Mesenchymal stem cell (in vitro differentiated cells and primary cell): ENCODE data around the gene RBM20.

Source experiments
- DNase-seq: peaks from one replicate; pipeline ENCODE4 v3.0.0-alpha.2; 2013
- H2AFZ ChIP-seq: one replicate; pipeline ENCODE4 v1.6.1; 2013; ENCODE audit warnings: low read depth, mild to moderate bottlenecking, control low read depth, inconsistent platforms, low read length, moderate library complexity
- H2AK5ac ChIP-seq: 2 replicates; pipeline ENCODE4 v1.6.1; 2013; ENCODE audit warnings: low read length, moderate library complexity, mild to moderate bottlenecking, inconsistent platforms; ENCODE audit not compliant: severe bottlenecking
- H2BK120ac ChIP-seq: one replicate; pipeline ENCODE4 v1.6.1; 2013; ENCODE audit warnings: low read depth, mild to moderate bottlenecking, inconsistent platforms, low read length, moderate library complexity
- H2BK12ac ChIP-seq, 2 experiments: one replicate each; pipeline ENCODE4 v1.6.1; 2013; ENCODE audit warnings: inconsistent platforms in 2 of 2, low read length in 2 of 2, mild to moderate bottlenecking in 2 of 2, moderate library complexity in 2 of 2, control low read depth in 1 of 2
- H2BK15ac ChIP-seq: one replicate; pipeline ENCODE4 v1.6.1; 2013; ENCODE audit warnings: mild to moderate bottlenecking, low read depth, inconsistent platforms; ENCODE audit not compliant: poor library complexity, severe bottlenecking
- H2BK5ac ChIP-seq: 2 replicates; pipeline ENCODE4 v1.6.1; 2013; ENCODE audit warnings: low read depth, mild to moderate bottlenecking, low read length, control low read depth, inconsistent platforms; ENCODE audit not compliant: poor library complexity, severe bottlenecking
- H3K14ac ChIP-seq, 2 experiments: one replicate each; pipeline ENCODE4 v1.6.1; 2013; ENCODE audit warnings: inconsistent platforms in 2 of 2, low read length in 2 of 2, control low read depth in 1 of 2, mild to moderate bottlenecking in 1 of 2, moderate library complexity in 1 of 2
- H3K18ac ChIP-seq, 2 experiments: one replicate each; pipeline ENCODE4 v1.6.1; 2013; ENCODE audit warnings: inconsistent platforms in 2 of 2, low read length in 2 of 2, control low read depth in 1 of 2, low read depth in 1 of 2, mild to moderate bottlenecking in 1 of 2
- H3K23ac ChIP-seq, 2 experiments: one replicate each; pipeline ENCODE4 v1.6.1; 2013; ENCODE audit warnings: inconsistent platforms in 2 of 2, low read length in 2 of 2, mild to moderate bottlenecking in 2 of 2, moderate library complexity in 2 of 2, control low read depth in 1 of 2
- H3K27ac ChIP-seq: 2 replicates; pipeline ENCODE4 v1.5.1; 2013; ENCODE audit warnings: mild to moderate bottlenecking, moderate library complexity, low read length, control low read depth, inconsistent platforms; ENCODE audit not compliant: poor library complexity, severe bottlenecking
- H3K27me3 ChIP-seq, 2 experiments: 2 replicates each; pipeline versions ENCODE4 v1.6.1 to v1.7.0; 2013; ENCODE audit warnings: low read length in 2 of 2, mild to moderate bottlenecking in 2 of 2, moderate library complexity in 2 of 2, control low read depth in 1 of 2, inconsistent platforms in 1 of 2; ENCODE audit not compliant: control insufficient read depth in 1 of 2, insufficient read depth in 1 of 2
- H3K36me3 ChIP-seq, 2 experiments: 2 replicates each; pipeline versions ENCODE4 v1.6.1 to v1.7.0; 2013; ENCODE audit warnings: low read length in 2 of 2, control low read depth in 1 of 2, inconsistent platforms in 1 of 2, low read depth in 1 of 2, mild to moderate bottlenecking in 1 of 2; ENCODE audit not compliant: insufficient read depth in 2 of 2, control insufficient read depth in 1 of 2
- H3K4ac ChIP-seq, 2 experiments: one replicate each; pipeline ENCODE4 v1.6.1; 2013; ENCODE audit warnings: inconsistent platforms in 2 of 2, low read length in 2 of 2, mild to moderate bottlenecking in 2 of 2, moderate library complexity in 2 of 2, control low read depth in 1 of 2, low read depth in 1 of 2
- H3K4me1 ChIP-seq: 2 replicates; pipeline ENCODE4 v1.6.1; 2013; ENCODE audit warnings: low read depth, low read length, control low read depth; ENCODE audit not compliant: control insufficient read depth, insufficient read depth
- H3K4me2 ChIP-seq: 2 replicates; pipeline ENCODE4 v1.6.1; 2013; ENCODE audit warnings: low read length, mild to moderate bottlenecking, inconsistent platforms; ENCODE audit not compliant: poor library complexity, severe bottlenecking
- H3K4me3 ChIP-seq, 2 experiments: 2 replicates each; pipeline versions ENCODE4 v1.5.1 to v1.7.0; 2013; ENCODE audit warnings: low read length in 2 of 2, mild to moderate bottlenecking in 2 of 2, control low read depth in 1 of 2, low read depth in 1 of 2; ENCODE audit not compliant: insufficient read depth in 1 of 2
- H3K79me1 ChIP-seq: replicated peaks from 2 replicates; pipeline ENCODE4 v1.6.1; 2013; ENCODE audit warnings: mild to moderate bottlenecking, control low read depth, low read length, inconsistent platforms; ENCODE audit not compliant: poor library complexity, severe bottlenecking
- H3K9ac ChIP-seq: 2 replicates; pipeline ENCODE4 v1.7.0; 2013; ENCODE audit warnings: mild to moderate bottlenecking, low read length, moderate library complexity
- H3K9me3 ChIP-seq: 2 replicates; pipeline ENCODE4 v1.7.0; 2013; ENCODE audit warnings: mild to moderate bottlenecking, low read length; ENCODE audit not compliant: control insufficient read depth
- H4K8ac ChIP-seq: one replicate; pipeline ENCODE4 v1.6.1; 2013; ENCODE audit warnings: inconsistent platforms, mild to moderate bottlenecking, low read length, moderate library complexity
- H4K91ac ChIP-seq: one replicate; pipeline ENCODE4 v1.6.1; 2013; ENCODE audit warnings: mild to moderate bottlenecking, low read length, inconsistent platforms
- WGBS: methylation state at CpG from one replicate; pipeline ENCODE4 v1.1.7; 2013; ENCODE audit warnings: mixed read lengths; 5-methylcytosine and 5-hydroxymethylcytosine counted together

Gene RBM20

GRCh38 chr10:110810625-110811024 is 166.5 kb downstream of the RBM20 start:
- no peak overlapping the region for H3K4ac ChIP-seq
- H4K91ac ChIP-seq, result no peak overlapping the region
- no peak overlapping the region for H3K4me2 ChIP-seq
- no peak overlapping the region for H4K8ac ChIP-seq
- H3K36me3 ChIP-seq, result no peaks in the 10 kb centered on the region
- no peak overlapping the region for H2BK120ac ChIP-seq
- no peak for DNase-seq
- H3K79me1 ChIP-seq, result no peaks in the 10 kb centered on the region
- H3K27me3 ChIP-seq, result peaks cover 3 to 20% of the 10 kb centered on the region in 2 experiments
- H2AFZ ChIP-seq, result no peak overlapping the region
- H2BK12ac ChIP-seq, result no peak overlapping the region
- peaks cover 8% of the 10 kb centered on the region for H3K4me1 ChIP-seq
- no peak overlapping the region for H3K4me3 ChIP-seq
- no peak overlapping the region for H3K9ac ChIP-seq
- H3K27ac ChIP-seq, result no peak overlapping the region
- WGBS, result 94% methylated on average over 8 of the region's 9 CpGs
- no peak overlapping the region for H2BK5ac ChIP-seq
- H3K9me3 ChIP-seq, result peaks cover 4% of the 10 kb centered on the region
- no peak overlapping the region for H3K23ac ChIP-seq
- H2BK15ac ChIP-seq, result no peak overlapping the region
- H3K14ac ChIP-seq, result no peak overlapping the region
- H2AK5ac ChIP-seq, result no peak overlapping the region
- no peak overlapping the region for H3K18ac ChIP-seq

DNA sequence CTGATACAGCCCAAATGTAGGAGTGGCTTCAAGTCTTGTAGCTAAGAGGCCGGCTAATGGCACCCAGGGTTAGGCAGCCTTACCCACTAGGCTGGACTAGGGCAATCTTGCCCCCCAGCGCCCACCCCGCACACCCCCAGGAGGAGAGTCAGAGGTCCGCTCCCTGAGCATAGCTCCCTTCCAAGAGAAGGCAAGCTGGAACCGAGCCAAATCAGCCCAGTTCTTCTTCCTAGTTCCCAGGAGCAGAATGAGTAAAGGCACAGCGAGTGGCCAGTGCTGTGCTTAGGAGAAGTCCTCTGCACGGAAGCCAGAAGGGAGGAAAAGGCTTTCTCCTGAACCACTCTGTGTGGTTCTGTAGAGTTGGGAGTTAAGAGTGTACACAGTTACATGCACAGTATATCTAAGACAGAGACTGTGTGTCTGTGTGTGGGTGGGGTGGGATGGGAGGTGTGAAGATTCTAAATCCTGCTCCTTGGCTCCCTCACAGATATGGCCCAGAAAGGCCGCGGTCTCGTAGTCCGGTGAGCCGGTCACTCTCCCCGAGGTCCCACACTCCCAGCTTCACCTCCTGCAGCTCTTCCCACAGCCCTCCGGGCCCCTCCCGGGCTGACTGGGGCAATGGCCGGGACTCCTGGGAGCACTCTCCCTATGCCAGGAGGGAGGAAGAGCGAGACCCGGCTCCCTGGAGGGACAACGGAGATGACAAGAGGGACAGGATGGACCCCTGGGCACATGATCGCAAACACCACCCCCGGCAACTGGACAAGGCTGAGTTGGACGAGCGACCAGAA is 167.8 kb downstream of the RBM20 start:
- H2BK5ac ChIP-seq, result no peak overlapping the region
- H3K27me3 ChIP-seq, result peaks cover 3 to 21% of the 10 kb centered on the region in 2 experiments
- H3K23ac ChIP-seq, result no peak overlapping the region
- H3K27ac ChIP-seq, result no peak overlapping the region
- H3K4me1 ChIP-seq, result peaks cover 8% of the 10 kb centered on the region
- H3K9me3 ChIP-seq, result no peaks in the 10 kb centered on the region
- no peak overlapping the region for H3K4me3 ChIP-seq
- no peak overlapping the region for H2BK120ac ChIP-seq
- H3K36me3 ChIP-seq, result no peaks in the 10 kb centered on the region
- H3K4ac ChIP-seq, result no peak overlapping the region
- peak overlapping the region; percentile 36 for H2BK15ac ChIP-seq
- H3K18ac ChIP-seq, result no peak overlapping the region
- H2AFZ ChIP-seq, result no peak overlapping the region
- no peak overlapping the region for H3K4me2 ChIP-seq
- no peaks in the 10 kb centered on the region for H3K79me1 ChIP-seq
- no peak overlapping the region for H4K8ac ChIP-seq
- DNase-seq, result no peak
- H3K9ac ChIP-seq, result no peak overlapping the region
- WGBS, result 94% methylated on average over 23 of the region's 23 CpGs
- no peak overlapping the region for H2AK5ac ChIP-seq
- no peak overlapping the region for H3K14ac ChIP-seq
- H2BK12ac ChIP-seq, result no peak overlapping the region
- no peak overlapping the region for H4K91ac ChIP-seq

DNA sequence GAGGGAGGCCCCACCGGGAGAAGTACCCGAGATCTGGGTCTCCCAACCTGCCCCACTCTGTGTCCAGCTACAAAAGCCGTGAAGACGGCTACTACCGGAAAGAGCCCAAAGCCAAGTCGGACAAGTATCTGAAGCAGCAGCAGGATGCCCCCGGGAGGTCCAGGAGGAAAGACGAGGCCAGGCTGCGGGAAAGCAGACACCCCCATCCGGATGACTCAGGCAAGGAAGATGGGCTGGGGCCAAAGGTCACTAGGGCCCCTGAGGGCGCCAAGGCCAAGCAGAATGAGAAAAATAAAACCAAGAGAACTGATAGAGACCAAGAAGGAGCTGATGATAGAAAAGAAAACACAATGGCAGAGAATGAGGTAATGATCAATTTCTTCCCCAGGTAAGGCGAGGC is 168.4 kb downstream of the RBM20 start:
- Histone ChIP-seq H3K4me3 (no peak overlapping the region), H3K79me1 (no peaks in the 10 kb centered on the region), H2BK120ac (no peak overlapping the region), H3K4me2 (no peak overlapping the region), H3K27ac (no peak overlapping the region), H2BK15ac (no peak overlapping the region), H3K14ac (no peak overlapping the region), H2AK5ac (no peak overlapping the region), H2BK5ac (no peak overlapping the region), H4K8ac (no peak overlapping the region), H3K9me3 (no peaks in the 10 kb centered on the region), H3K36me3 (no peaks in the 10 kb centered on the region), H2AFZ (no peak overlapping the region), H3K27me3 (peaks cover 3 to 21% of the 10 kb centered on the region in 2 experiments), H3K23ac (no peak overlapping the region), H4K91ac (no peak overlapping the region), H2BK12ac (no peak overlapping the region), H3K18ac (no peak overlapping the region), H3K4ac (no peak overlapping the region), H3K9ac (no peak overlapping the region), H3K4me1 (peaks cover 6% of the 10 kb centered on the region)
- 82% methylated on average over 12 of the region's 12 CpGs for WGBS
- no peak for DNase-seq

GRCh38 chr10:110813743-110814472 is 169.8 kb downstream of the RBM20 start:
- no peak overlapping the region for H2BK120ac ChIP-seq
- H2BK12ac ChIP-seq, result no peak overlapping the region
- no peak overlapping the region for H4K91ac ChIP-seq
- peaks cover 0 to 18% of the 10 kb centered on the region in 2 experiments for H3K27me3 ChIP-seq
- H3K23ac ChIP-seq, result no peak overlapping the region
- no peak overlapping the region for H4K8ac ChIP-seq
- no peaks in the 10 kb centered on the region for H3K9me3 ChIP-seq
- WGBS, result 97% methylated on average over 6 of the region's 8 CpGs
- H3K4me2 ChIP-seq, result no peak overlapping the region
- H3K9ac ChIP-seq, result no peak overlapping the region
- no peak overlapping the region for H2BK15ac ChIP-seq
- H2AK5ac ChIP-seq, result no peak overlapping the region
- H3K4ac ChIP-seq, result no peak overlapping the region
- H2AFZ ChIP-seq, result no peak overlapping the region
- no peak for DNase-seq
- H3K27ac ChIP-seq, result no peak overlapping the region
- no peaks in the 10 kb centered on the region for H3K79me1 ChIP-seq
- no peak overlapping the region for H3K18ac ChIP-seq
- H3K36me3 ChIP-seq, result no peaks in the 10 kb centered on the region
- H3K14ac ChIP-seq, result no peak overlapping the region
- no peak overlapping the region for H3K4me3 ChIP-seq
- H3K4me1 ChIP-seq, result peaks cover 6% of the 10 kb centered on the region
- H2BK5ac ChIP-seq, result no peak overlapping the region
